Measurements from ENCODE around the gene KLHL40.

DNA sequence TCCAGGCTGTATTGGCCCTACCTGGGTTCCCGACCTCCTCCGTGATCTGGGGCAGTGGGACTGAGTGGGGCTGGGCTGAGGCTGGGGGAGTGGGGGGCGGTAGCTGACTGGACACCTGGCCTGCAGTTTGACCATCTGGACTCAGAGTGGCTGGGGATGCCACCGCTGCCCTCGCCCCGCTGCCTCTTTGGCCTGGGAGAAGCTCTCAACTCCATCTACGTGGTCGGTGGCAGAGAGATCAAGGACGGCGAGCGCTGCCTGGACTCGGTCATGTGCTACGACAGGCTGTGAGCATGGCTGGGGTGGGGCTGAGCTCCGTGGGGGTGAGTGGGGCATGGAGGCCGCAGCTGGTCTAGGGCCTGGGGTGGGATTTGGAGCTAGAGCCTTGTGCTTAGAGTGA, 2.7 kb downstream of the KLHL40 start:
- TF ChIP-seq, protein P1, sequence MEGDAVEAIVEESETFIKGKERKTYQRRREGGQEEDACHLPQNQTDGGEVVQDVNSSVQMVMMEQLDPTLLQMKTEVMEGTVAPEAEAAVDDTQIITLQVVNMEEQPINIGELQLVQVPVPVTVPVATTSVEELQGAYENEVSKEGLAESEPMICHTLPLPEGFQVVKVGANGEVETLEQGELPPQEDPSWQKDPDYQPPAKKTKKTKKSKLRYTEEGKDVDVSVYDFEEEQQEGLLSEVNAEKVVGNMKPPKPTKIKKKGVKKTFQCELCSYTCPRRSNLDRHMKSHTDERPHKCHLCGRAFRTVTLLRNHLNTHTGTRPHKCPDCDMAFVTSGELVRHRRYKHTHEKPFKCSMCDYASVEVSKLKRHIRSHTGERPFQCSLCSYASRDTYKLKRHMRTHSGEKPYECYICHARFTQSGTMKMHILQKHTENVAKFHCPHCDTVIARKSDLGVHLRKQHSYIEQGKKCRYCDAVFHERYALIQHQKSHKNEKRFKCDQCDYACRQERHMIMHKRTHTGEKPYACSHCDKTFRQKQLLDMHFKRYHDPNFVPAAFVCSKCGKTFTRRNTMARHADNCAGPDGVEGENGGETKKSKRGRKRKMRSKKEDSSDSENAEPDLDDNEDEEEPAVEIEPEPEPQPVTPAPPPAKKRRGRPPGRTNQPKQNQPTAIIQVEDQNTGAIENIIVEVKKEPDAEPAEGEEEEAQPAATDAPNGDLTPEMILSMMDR (conservative IDR thresholded peaks at IDR 0.05 in 1 of 2, IDR thresholded peaks at IDR 0.05 in 1 of 2; ENCODE audit: extremely low read depth in 1 of 2, insufficient read depth in 1 of 2, low read depth in 1 of 2, low read length in 2 of 2): no peak
- no peak for TF ChIP-seq EZH2 (IDR thresholded peaks at IDR 0.05; ENCODE audit: borderline replicate concordance, low read length)
